Hepatocyte (in vitro differentiated cells): ENCODE data around the gene ASB5. TPM values are rescaled to one million over a fixed set of nuclear protein-coding genes. Genes with fewer than 3 reads are reported as not detected.

Experiments
- DNase-seq: peaks from one replicate; pipeline ENCODE4 v3.0.0-alpha.2; 2016; ENCODE audit warnings: low spot score
- H2AFZ ChIP-seq: fragments of 200-600 bp; sonication (generic); 2 replicates; pipeline ENCODE4 v1.6.0; 2016; ENCODE audit warnings: antibody characterized with exemption, mild to moderate bottlenecking
- H3K27ac ChIP-seq: fragments of 200-600 bp; sonication (generic); 2 replicates; pipeline ENCODE4 v1.5.1; 2016; ENCODE audit warnings: mild to moderate bottlenecking
- H3K27me3 ChIP-seq: fragments of 200-600 bp; sonication (generic); 2 replicates; pipeline ENCODE4 v1.6.1; 2016
- H3K36me3 ChIP-seq: fragments of 200-600 bp; sonication (generic); replicated peaks from 2 replicates; pipeline ENCODE4 v1.5.1; 2016; ENCODE audit warnings: low read depth; ENCODE audit not compliant: insufficient read depth
- H3K4me1 ChIP-seq: fragments of 200-600 bp; sonication (generic); 2 replicates; pipeline ENCODE4 v1.5.1; 2016; ENCODE audit warnings: mild to moderate bottlenecking, moderate library complexity; ENCODE audit not compliant: insufficient read depth
- H3K4me2 ChIP-seq: fragments of 200-600 bp; sonication (generic); 2 replicates; pipeline ENCODE4 v1.6.0; 2016
- H3K4me3 ChIP-seq: fragments of 200-600 bp; sonication (generic); 2 replicates; pipeline ENCODE4 v1.5.1; 2016; ENCODE audit warnings: mild to moderate bottlenecking
- H3K79me2 ChIP-seq: fragments of 200-600 bp; sonication (generic); 2 replicates; pipeline ENCODE4 v1.6.0; 2017; ENCODE audit warnings: mild to moderate bottlenecking
- H3K9me2 ChIP-seq: fragments of 200-600 bp; sonication (generic); replicated peaks from 2 replicates; pipeline ENCODE4 v1.6.0; 2017; ENCODE audit warnings: mild to moderate bottlenecking; ENCODE audit not compliant: insufficient read depth
- H3K9me3 ChIP-seq: fragments of 200-600 bp; sonication (generic); 2 replicates; pipeline ENCODE4 v1.5.1; 2016; ENCODE audit warnings: low read depth, mild to moderate bottlenecking
- H4K20me1 ChIP-seq: fragments of 200-600 bp; sonication (generic); 2 replicates; pipeline ENCODE4 v1.6.0; 2016; ENCODE audit warnings: mild to moderate bottlenecking; ENCODE audit not compliant: insufficient read depth, poor library complexity, severe bottlenecking
- CTCF ChIP-seq: fragments of 200-600 bp; sonication (generic); IDR thresholded peaks from 2 replicates; pipeline ENCODE4 v1.5.1; 2016; ENCODE audit warnings: antibody characterized with exemption, mild to moderate bottlenecking; ENCODE audit not compliant: poor library complexity
- EZH2 ChIP-seq: fragments of 200-600 bp; sonication (generic); IDR thresholded peaks from 2 replicates; pipeline ENCODE4 v1.6.1; 2016; ENCODE audit warnings: antibody characterized with exemption, mild to moderate bottlenecking, borderline replicate concordance
- EZH2phosphoT487 ChIP-seq: fragments of 200-600 bp; sonication (generic); IDR thresholded peaks from one replicate; pipeline ENCODE4 v1.6.1; 2018; ENCODE audit warnings: antibody characterized with exemption, mild to moderate bottlenecking, low read depth, moderate library complexity; ENCODE audit not compliant: unreplicated experiment, severe bottlenecking
- WGBS: methylation state at CpG from one replicate; pipeline ENCODE4 v1.1.6; 2016; ENCODE audit warnings: low lambda C conversion rate; ENCODE audit errors: missing lambda C conversion rate; 5-methylcytosine and 5-hydroxymethylcytosine counted together
- polyA plus RNA-seq: library from polyadenylated mRNA; unstranded; fragments of >200 nt; fragmentation: Nextera tagmentation; extraction: Ambion mirVana; gene quantifications from 2 replicates; pipeline ENCODE4 v1.2.1, GENCODE V29; 2016
- total RNA-seq: library from RNA; depleted of rRNA; stranded (reverse); fragments of >200 nt; gene quantifications from 2 replicates; pipeline ENCODE4 v1.2.3, GENCODE V29; 2014

The ASB5 gene
- total and polyA plus RNA-seq, 2 experiments from 2014 or later: 0.10 to 0.30 TPM

- DNase-seq: no peak
- WGBS: 48% methylated on average over 1 of the region's 1 CpG
- no peak overlapping the region for H2AFZ ChIP-seq
- H3K79me2 ChIP-seq: no peaks in the 10 kb centered on the region
- H3K4me1 ChIP-seq: no peaks in the 10 kb centered on the region
- no peak for TF ChIP-seq EZH2phosphoT487
- no peak for TF ChIP-seq EZH2
- TF ChIP-seq CTCF: no peak
- no peaks in the 10 kb centered on the region for H3K9me2 ChIP-seq
- H3K4me2 ChIP-seq: no peak overlapping the region
- no peaks in the 10 kb centered on the region for H3K36me3 ChIP-seq
- H3K9me3 ChIP-seq: no peaks in the 10 kb centered on the region
- no peaks in the 10 kb centered on the region for H3K27me3 ChIP-seq
- H4K20me1 ChIP-seq: no peaks in the 10 kb centered on the region
- H3K4me3 ChIP-seq: no peak overlapping the region
- H3K27ac ChIP-seq: no peak overlapping the region
Measured at GRCh38 chr4:176185051-176185450, 84.0 kb downstream of the ASB5 start.

Other genes starting within 250 kb of the ASB5 start
- 1.1 and 3.1 TPM in 2 replicates for gene WDR17, start 203.4 kb downstream of the ASB5 start, total RNA-seq
- 0.63 and 1.1 TPM in 2 replicates for gene WDR17, start 203.4 kb downstream of the ASB5 start, polyA plus RNA-seq
- gene SPATA4, start 73.6 kb downstream of the ASB5 start, total RNA-seq: not detected in 2 replicates
- 1.1 TPM in 1 of 2 replicates, not detected in the other for gene SPATA4, start 73.6 kb downstream of the ASB5 start, polyA plus RNA-seq
- 123 and 148 TPM in 2 replicates for gene SPCS3, start 50.7 kb upstream of the ASB5 start, total RNA-seq
- gene SPCS3, start 50.7 kb upstream of the ASB5 start, polyA plus RNA-seq: 102 and 104 TPM in 2 replicates